OCI-LY7 (cell line): Measurements from ENCODE around the gene ZSCAN30.

Experiments used
- CTCF ChIP-seq: fragments of 200-600 bp; sonication (generic); conservative IDR thresholded peaks from 2 replicates; pipeline ENCODE4 v1.5.1; 2014; ENCODE audit warnings: mild to moderate bottlenecking, antibody characterized with exemption, low read length, moderate library complexity, mixed read lengths
- EZH2phosphoT487 ChIP-seq: fragments of 200-600 bp; sonication (generic); IDR thresholded peaks from 2 replicates; pipeline ENCODE4 v1.6.1; 2018; ENCODE audit warnings: low read depth, borderline replicate concordance, mild to moderate bottlenecking, mixed run types, antibody characterized with exemption, low read length, moderate library complexity, mixed read lengths

- no peak for TF ChIP-seq CTCF
- no peak for TF ChIP-seq EZH2phosphoT487
These were observed at the start of gene ZSCAN30 for GRCh38 chr18:35290094-35290735.
